ENCODE results near the gene USH2A.

GRCh38 chr1:216270086-216270773, 153.0 kb downstream of the USH2A start:
- TF ChIP-seq POLR2A (IDR thresholded peaks at IDR 0.05; ENCODE audit: borderline replicate concordance, extremely low read depth, insufficient read depth, insufficient read length) (no peak), EZH2phosphoT487 (IDR thresholded peaks at IDR 0.05; ENCODE audit: borderline replicate concordance) (no peak), RAD21 (IDR thresholded peaks at IDR 0.05; ENCODE audit: low read depth) (no peak), POLR2AphosphoS5 (IDR thresholded peaks at IDR 0.05; ENCODE audit: low read depth, low read length) (no peak)
- TF ChIP-seq, protein P1, sequence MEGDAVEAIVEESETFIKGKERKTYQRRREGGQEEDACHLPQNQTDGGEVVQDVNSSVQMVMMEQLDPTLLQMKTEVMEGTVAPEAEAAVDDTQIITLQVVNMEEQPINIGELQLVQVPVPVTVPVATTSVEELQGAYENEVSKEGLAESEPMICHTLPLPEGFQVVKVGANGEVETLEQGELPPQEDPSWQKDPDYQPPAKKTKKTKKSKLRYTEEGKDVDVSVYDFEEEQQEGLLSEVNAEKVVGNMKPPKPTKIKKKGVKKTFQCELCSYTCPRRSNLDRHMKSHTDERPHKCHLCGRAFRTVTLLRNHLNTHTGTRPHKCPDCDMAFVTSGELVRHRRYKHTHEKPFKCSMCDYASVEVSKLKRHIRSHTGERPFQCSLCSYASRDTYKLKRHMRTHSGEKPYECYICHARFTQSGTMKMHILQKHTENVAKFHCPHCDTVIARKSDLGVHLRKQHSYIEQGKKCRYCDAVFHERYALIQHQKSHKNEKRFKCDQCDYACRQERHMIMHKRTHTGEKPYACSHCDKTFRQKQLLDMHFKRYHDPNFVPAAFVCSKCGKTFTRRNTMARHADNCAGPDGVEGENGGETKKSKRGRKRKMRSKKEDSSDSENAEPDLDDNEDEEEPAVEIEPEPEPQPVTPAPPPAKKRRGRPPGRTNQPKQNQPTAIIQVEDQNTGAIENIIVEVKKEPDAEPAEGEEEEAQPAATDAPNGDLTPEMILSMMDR (IDR thresholded peaks at IDR 0.05 in 2 of 3, conservative IDR thresholded peaks at IDR 0.05 in 1 of 3; ENCODE audit: borderline replicate concordance in 1 of 3, insufficient read depth in 1 of 3, low read depth in 2 of 3, low read length in 2 of 3): no peak

Data from HCT116 (cell line).